Panc1 (cell line): ENCODE results near the gene ZFYVE28. TPM values are rescaled to one million over a fixed set of nuclear protein-coding genes. Genes with fewer than 3 reads are reported as not detected.
A peak's percentile ranks its signal among the peaks of the same experiment; 100 is the strongest.

Experiments
- ATAC-seq: fragments of 200-7000 bp; cut with Tn5 transposase; 2 replicates; pipeline ENCODE4 v1.9.1; 2020; ENCODE audit warnings: mild to moderate bottlenecking, moderate library complexity
- BruUV-seq: library from RNA; stranded (reverse); fragments of 400-500 nt; replicated peaks from 2 replicates; lab custom pipeline; 2021; lab: Mats Ljungman, UMichigan
- CTCF ChIA-PET: fragments of 300-600 bp; sonication (Branson Sonifier 250); formaldehyde crosslinking; loops from one replicate; lab custom pipeline; 2022; ENCODE audit warnings: antibody characterized with exemption; lab: Charles Lee
- POLR2A ChIA-PET: fragments of 300-600 bp; sonication (Branson Sonifier 250); formaldehyde crosslinking; loops from one replicate; lab custom pipeline; 2022; ENCODE audit warnings: antibody characterized with exemption; lab: Charles Lee
- DNase-seq: peaks from one replicate; pipeline ENCODE4 v3.0.0-alpha.2; 2010; ENCODE audit warnings: low read depth, low spot score
- H3K27ac ChIP-seq: 2 replicates; pipeline ENCODE4 v1.5.1; 2011; ENCODE audit warnings: mild to moderate bottlenecking, low read length, inconsistent platforms
- H3K27me3 ChIP-seq: fragments of 200-500 bp; sonication (Bioruptor generic); 2 replicates; pipeline ENCODE4 v1.6.0; 2014; ENCODE audit warnings: low read length, inconsistent platforms; ENCODE audit not compliant: control insufficient read depth, insufficient read depth
- H3K36me3 ChIP-seq: fragments of 200-500 bp; sonication (Bioruptor generic); 2 replicates; pipeline ENCODE4 v1.5.1; 2014; ENCODE audit warnings: inconsistent platforms, mild to moderate bottlenecking, low read length, moderate library complexity; ENCODE audit not compliant: control insufficient read depth, insufficient read depth
- H3K4me1 ChIP-seq: 2 replicates; pipeline ENCODE4 v1.5.1; 2011; ENCODE audit warnings: inconsistent platforms, mild to moderate bottlenecking, low read length, moderate library complexity; ENCODE audit not compliant: control insufficient read depth, insufficient read depth
- H3K4me3 ChIP-seq, 2 experiments: 2 replicates each; pipeline ENCODE4 v1.5.1; 2011 to 2012; ENCODE audit warnings: low read depth in 2 of 2, low read length in 2 of 2, mild to moderate bottlenecking in 2 of 2, inconsistent platforms in 1 of 2, moderate library complexity in 1 of 2
- H3K9me3 ChIP-seq: fragments of 200-500 bp; sonication (Bioruptor generic); 2 replicates; pipeline ENCODE4 v1.5.1; 2014; ENCODE audit warnings: low read depth, mild to moderate bottlenecking, inconsistent platforms, low read length, moderate library complexity; ENCODE audit not compliant: control insufficient read depth, insufficient read depth
- CTCF ChIP-seq: fragments of 450-650 bp; IDR thresholded peaks from 2 replicates; pipeline ENCODE4 v1.5.1; 2017; ENCODE audit warnings: mild to moderate bottlenecking
- POLR2AphosphoS5 ChIP-seq: IDR thresholded peaks from 2 replicates; pipeline ENCODE4 v1.6.1; 2012; ENCODE audit warnings: mild to moderate bottlenecking, low read depth, low read length, moderate library complexity
- in situ Hi-C: cut with HindIII; loops from 2 replicates; pipeline ENCODE4 v1.10.0; 2016; ENCODE audit warnings: low sequenced_read_pairs, low pct_unique_long_range_greater_than_20kb
- intact Hi-C: fragments of 100-400 bp; cut with micrococcal nuclease; formaldehyde crosslinking; loops from one replicate; pipeline ENCODE4 v1.10.0; 2022; ENCODE audit not compliant: unreplicated experiment
- total RNA-seq: library from RNA; stranded (reverse); gene quantifications from one replicate; pipeline ENCODE4 v1.2.1, GENCODE V29; 2021; ENCODE audit not compliant: unreplicated experiment

ZFYVE28 gene
- total RNA-seq, 1 experiment from 2014 or later = 11.9 TPM

- no peaks in the 10 kb centered on the region for H3K9me3 ChIP-seq
- ChIA-PET CTCF (interaction anchor here (0.5 to 1.0 kb wide), 6 partner anchors 39 to 873 kb away, joined by 3 to 10 read pairs (median 4); no protein-coding TSS in a partner anchor), POLR2A (no interaction called here)
- DNase-seq = peak; percentile 61
- ATAC-seq = peak; percentile 90
- no peak overlapping the region for H3K27ac ChIP-seq
- in situ Hi-C loops (no loop called here), intact Hi-C loops (no loop called here)
- H3K4me1 ChIP-seq = no peaks in the 10 kb centered on the region; the same call in 1 of the 2 replicates
- no peak overlapping the region for H3K4me3 ChIP-seq
- no TSS peak for BruUV-seq
- no peaks in the 10 kb centered on the region for H3K27me3 ChIP-seq
- H3K36me3 ChIP-seq = peaks cover 2% of the 10 kb centered on the region
- peak; percentile 87 for TF ChIP-seq CTCF
- no peak for TF ChIP-seq POLR2AphosphoS5
Measured at GRCh38 chr4:2220016-2220630, 198.3 kb downstream of the ZFYVE28 start.

Other genes with a start within 250 kb of the ZFYVE28 start
- gene HAUS3, start 176.5 kb downstream of the ZFYVE28 start, total RNA-seq = 11.2 TPM
- gene POLN, start 176.5 kb downstream of the ZFYVE28 start, total RNA-seq = 4.3 TPM
- 32.7 TPM for gene MXD4, start 156.5 kb downstream of the ZFYVE28 start, total RNA-seq
- 0.33 TPM for gene CFAP99, start 310 bp upstream of the ZFYVE28 start, total RNA-seq
- 55.0 TPM for gene RNF4, start 50.5 kb upstream of the ZFYVE28 start, total RNA-seq
- gene FAM193A, start 118.0 kb upstream of the ZFYVE28 start, total RNA-seq = 25.7 TPM